ENCODE measurements around the gene BFAR.
"Not testable (repeated sequence)": the region's sequence is repeated elsewhere in the genome, so short reads cannot be mapped to it uniquely, and the experiment has no call there.

BFAR gene

GRCh38 chr16:14632693-14633569 lies at the start of gene BFAR:
Gene BFAR (plus strand): TSS chr16:14632951. CDS start chr16:14644347, 11,396 bp downstream.
- FAIRE-seq (peak; percentile 93), DNase-seq (ENCODE audit: extremely low spot score, insufficient read length, low read depth) (peak; percentile 91)

GRCh38 chr16:14585287-14585686 lies 47.5 kb upstream of the BFAR start:
- DNase-seq (ENCODE audit: extremely low spot score, insufficient read length, low read depth) (no peak), FAIRE-seq (no peak)

- no peak for FAIRE-seq
- DNase-seq (ENCODE audit: extremely low spot score, insufficient read length, low read depth): no peak
Observed at GRCh38 chr16:14586637-14587305, 46.0 kb upstream of the BFAR start.

- DNase-seq (ENCODE audit: extremely low spot score, insufficient read length, low read depth): no peak
Observed at GRCh38 chr16:14600164-14600563, 32.6 kb upstream of the BFAR start.

GRCh38 chr16:14602443-14602963 lies 30.2 kb upstream of the BFAR start:
- FAIRE-seq: no peak
- DNase-seq (ENCODE audit: extremely low spot score, insufficient read length, low read depth): no peak

More at GRCh38 chr16:14600164-14600563, 32.6 kb upstream of the BFAR start:
- peak; percentile 72 for FAIRE-seq

- peak; percentile 84 for FAIRE-seq
- no peak for DNase-seq (ENCODE audit: extremely low spot score, insufficient read length, low read depth)
Observed at GRCh38 chr16:14606102-14606501, 26.6 kb upstream of the BFAR start.

GRCh38 chr16:14608111-14608566 lies 24.6 kb upstream of the BFAR start:
- peak; percentile 75 for FAIRE-seq
- no peak for DNase-seq (ENCODE audit: extremely low spot score, insufficient read length, low read depth)

- FAIRE-seq (no peak), DNase-seq (ENCODE audit: extremely low spot score, insufficient read length, low read depth) (no peak)
Observed at GRCh38 chr16:14608604-14609003, 24.1 kb upstream of the BFAR start.

GRCh38 chr16:14609716-14610115 lies 23.0 kb upstream of the BFAR start:
- FAIRE-seq (no peak), DNase-seq (ENCODE audit: extremely low spot score, insufficient read length, low read depth) (no peak)

- FAIRE-seq (no peak), DNase-seq (ENCODE audit: extremely low spot score, insufficient read length, low read depth) (no peak)
Observed at GRCh38 chr16:14611660-14612059, 21.1 kb upstream of the BFAR start.

GRCh38 chr16:14613991-14614390 lies 18.8 kb upstream of the BFAR start:
- FAIRE-seq (no peak), DNase-seq (ENCODE audit: extremely low spot score, insufficient read length, low read depth) (no peak)

GRCh38 chr16:14616280-14616679 lies 16.5 kb upstream of the BFAR start:
- DNase-seq (ENCODE audit: extremely low spot score, insufficient read length, low read depth): no peak
- no peak for FAIRE-seq

- DNase-seq (ENCODE audit: extremely low spot score, insufficient read length, low read depth) (no peak), FAIRE-seq (no peak)
Observed at GRCh38 chr16:14618566-14618965, 14.2 kb upstream of the BFAR start.

GRCh38 chr16:14627078-14627477 lies 5.7 kb upstream of the BFAR start:
- no peak for DNase-seq (ENCODE audit: extremely low spot score, insufficient read length, low read depth)
- no peak for FAIRE-seq

- DNase-seq (ENCODE audit: extremely low spot score, insufficient read length, low read depth) (no peak), FAIRE-seq (no peak)
Observed at GRCh38 chr16:14628806-14629611, 3.7 kb upstream of the BFAR start.

- FAIRE-seq: no peak
- DNase-seq (ENCODE audit: extremely low spot score, insufficient read length, low read depth): no peak
Observed at GRCh38 chr16:14629612-14629918, 3.2 kb upstream of the BFAR start.

GRCh38 chr16:14629919-14630619 lies 2.7 kb upstream of the BFAR start, which contains the start of gene PARN:
Gene PARN (minus strand): TSS chr16:14630260. CDS start chr16:14630125, 135 bp downstream.
- DNase-seq (ENCODE audit: extremely low spot score, insufficient read length, low read depth) (peak; percentile 96), FAIRE-seq (peak; percentile 96)

GRCh38 chr16:14630620-14631330 lies 2.0 kb upstream of the BFAR start:
- not testable (repeated sequence) for DNase-seq (ENCODE audit: extremely low spot score, insufficient read length, low read depth); FAIRE-seq

GRCh38 chr16:14634389-14634725 lies 1.6 kb downstream of the BFAR start:
- no peak for DNase-seq (ENCODE audit: extremely low spot score, insufficient read length, low read depth)
- no peak for FAIRE-seq
